ENCODE measurements around the gene ADAMTSL3. TPM values are rescaled to one million over a fixed set of nuclear protein-coding genes. Genes with fewer than 3 reads are reported as not detected.
"Not testable (repeated sequence)": the region's sequence is repeated elsewhere in the genome, so short reads cannot be mapped to it uniquely, and the experiment has no call there.

ADAMTSL3 gene
- total and polyA plus RNA-seq, 2 of the 4 experiments (the other 2 are of a cell fraction) = under 0.01 to 0.02 TPM

GRCh38 chr15:84050076-84050475 lies 396.2 kb downstream of the ADAMTSL3 start:
- H3K4me2 ChIP-seq (ENCODE audit: low read depth, low read length) = no peak overlapping the region
- no CpG with 5 or more reads among the region's 3 CpGs for WGBS, 2 experiments (ENCODE audit: extremely low coverage in 2 of 2, insufficient read length in 1 of 2)
- ATAC-seq (ENCODE audit: low read depth) = no peak
- H3K4ac ChIP-seq (ENCODE audit: low read depth, low read length) = no peak overlapping the region
- ChIA-PET POLR2A (ENCODE audit: unreplicated experiment) (no interaction called here), CTCF (no interaction called here)
- H2BK5ac ChIP-seq (ENCODE audit: low read depth, low read length, poor library complexity, severe bottlenecking) = no peak overlapping the region
- intact Hi-C loops (cut with micrococcal nuclease) = no loop called here
- no peak overlapping the region for H4K5ac ChIP-seq (ENCODE audit: low read depth, low read length)
- H2AFZ ChIP-seq (replicated peaks; ENCODE audit: low read length, poor library complexity) = no peak overlapping the region
- H3K27ac ChIP-seq (ENCODE audit: insufficient read depth, low read length) = no peak overlapping the region
- no peak overlapping the region for H4K91ac ChIP-seq (ENCODE audit: insufficient read depth, low read depth, low read length)
- H4K20me1 ChIP-seq (ENCODE audit: insufficient read depth, low read length) = no peaks in the 10 kb centered on the region
- no peaks in the 10 kb centered on the region for H3K27me3 ChIP-seq (ENCODE audit: control insufficient read depth, insufficient read depth, low read length)
- no peak overlapping the region for H2AK9ac ChIP-seq (replicated peaks; ENCODE audit: low read depth, low read length, poor library complexity)
- no peak for DNase-seq
- no peak overlapping the region for H3K56ac ChIP-seq (ENCODE audit: extremely low read depth, insufficient read depth, low read length)
- H3K14ac ChIP-seq (replicated peaks; ENCODE audit: low read depth, low read length) = no peak overlapping the region
- BruUV-seq (replicated peaks) = no TSS peak
- no peak overlapping the region for H2BK15ac ChIP-seq (ENCODE audit: low read depth, low read length)
- H3K9ac ChIP-seq (ENCODE audit: low read depth, low read length) = no peak overlapping the region
- no peak overlapping the region for H4K8ac ChIP-seq (ENCODE audit: low read depth in 2 of 2, low read length in 2 of 2)
- no peak overlapping the region for H3K4me3 ChIP-seq (ENCODE audit: insufficient read depth, low read depth, low read length)
- no peak overlapping the region for H3K18ac ChIP-seq (ENCODE audit: low read depth, low read length)
- H2BK20ac ChIP-seq (ENCODE audit: low read depth, low read length) = no peak overlapping the region
- no peaks in the 10 kb centered on the region for H3K79me1 ChIP-seq (ENCODE audit: low read depth in 1 of 2, low read length in 2 of 2)
- H3K23ac ChIP-seq (ENCODE audit: low read depth, low read length) = no peak overlapping the region
- H3K4me1 ChIP-seq (ENCODE audit: control insufficient read depth, insufficient read depth, low read length) = no peaks in the 10 kb centered on the region
- dilution Hi-C loops (cut with HindIII; ENCODE audit: low sequenced_read_pairs, unreplicated experiment) = no loop called here
- no peaks in the 10 kb centered on the region for H3K9me1 ChIP-seq (ENCODE audit: insufficient read depth, low read length)
- TF ChIP-seq BHLHE40 (IDR thresholded peaks at IDR 0.05; ENCODE audit: low read depth, low read length) (no peak), RFX5 (IDR thresholded peaks at IDR 0.05; ENCODE audit: low read depth, low read length) (no peak), POLR2A (IDR thresholded peaks at IDR 0.05; ENCODE audit: low read depth, low read length) (no peak), RAD21 (IDR thresholded peaks at IDR 0.05; ENCODE audit: low read length) (no peak)
- H2BK120ac ChIP-seq (ENCODE audit: low read depth, low read length) = no peak overlapping the region
- H3K9me3 ChIP-seq (ENCODE audit: control insufficient read depth, insufficient read depth, low read length) = no peaks in the 10 kb centered on the region
- no peaks in the 10 kb centered on the region for H3K36me3 ChIP-seq (ENCODE audit: control insufficient read depth, insufficient read depth, low read length)
- no peak overlapping the region for H2AK5ac ChIP-seq (ENCODE audit: low read depth, low read length)
- in situ Hi-C loops (cut with MboI; ENCODE audit: low sequenced_read_pairs) = no loop called here

- H3K9ac ChIP-seq (ENCODE audit: low read depth, low read length); H3K23ac ChIP-seq (ENCODE audit: low read depth, low read length); H4K5ac ChIP-seq (ENCODE audit: low read depth, low read length); H2AK9ac ChIP-seq (replicated peaks; ENCODE audit: low read depth, low read length, poor library complexity); H3K56ac ChIP-seq (ENCODE audit: extremely low read depth, insufficient read depth, low read length); H3K18ac ChIP-seq (ENCODE audit: low read depth, low read length); H4K8ac ChIP-seq (ENCODE audit: low read depth in 2 of 2, low read length in 2 of 2); H3K9me3 ChIP-seq (ENCODE audit: control insufficient read depth, insufficient read depth, low read length); H3K36me3 ChIP-seq (ENCODE audit: control insufficient read depth, insufficient read depth, low read length); H2BK15ac ChIP-seq (ENCODE audit: low read depth, low read length); dilution Hi-C loops (cut with HindIII; ENCODE audit: low sequenced_read_pairs, unreplicated experiment); intact Hi-C loops (cut with micrococcal nuclease); H3K4me1 ChIP-seq (ENCODE audit: control insufficient read depth, insufficient read depth, low read length); H4K91ac ChIP-seq (ENCODE audit: insufficient read depth, low read depth, low read length); H3K27ac ChIP-seq (ENCODE audit: insufficient read depth, low read length); in situ Hi-C loops (cut with MboI; ENCODE audit: low sequenced_read_pairs); H3K4ac ChIP-seq (ENCODE audit: low read depth, low read length); POLR2A ChIA-PET (ENCODE audit: unreplicated experiment); H3K4me2 ChIP-seq (ENCODE audit: low read depth, low read length); H2AFZ ChIP-seq (replicated peaks; ENCODE audit: low read length, poor library complexity); H3K14ac ChIP-seq (replicated peaks; ENCODE audit: low read depth, low read length); CTCF ChIA-PET; H2BK5ac ChIP-seq (ENCODE audit: low read depth, low read length, poor library complexity, severe bottlenecking); H3K9me1 ChIP-seq (ENCODE audit: insufficient read depth, low read length); BruUV-seq (replicated peaks); DNase-seq; H3K4me3 ChIP-seq (ENCODE audit: insufficient read depth, low read depth, low read length); ATAC-seq (ENCODE audit: low read depth); H2AK5ac ChIP-seq (ENCODE audit: low read depth, low read length); H3K79me1 ChIP-seq (ENCODE audit: low read depth in 1 of 2, low read length in 2 of 2); H3K27me3 ChIP-seq (ENCODE audit: control insufficient read depth, insufficient read depth, low read length); H4K20me1 ChIP-seq (ENCODE audit: insufficient read depth, low read length); H2BK120ac ChIP-seq (ENCODE audit: low read depth, low read length); H2BK20ac ChIP-seq (ENCODE audit: low read depth, low read length): not testable (repeated sequence)
- WGBS, 2 experiments (ENCODE audit: extremely low coverage in 2 of 2, insufficient read length in 1 of 2) = no CpG with 5 or more reads among the region's 1 CpG
Measured at GRCh38 chr15:84051146-84051545, 397.2 kb downstream of the ADAMTSL3 start.
